Neural cell (in vitro differentiated cells): Measurements from ENCODE around the gene ELF1. TPM values are rescaled to one million over a fixed set of nuclear protein-coding genes. Genes with fewer than 3 reads are reported as not detected.

ENCODE experiments used
- H2AFZ ChIP-seq: fragments of 200-600, 300-800 bp; sonication (generic), shearing (Covaris generic); 2 replicates; pipeline ENCODE4 v1.6.0; 2014; ENCODE audit warnings: low read depth, mild to moderate bottlenecking, antibody characterized with exemption, low read length, moderate library complexity
- H3F3A ChIP-seq: fragments of 200-600 bp; shearing (Covaris generic); 2 replicates; pipeline ENCODE4 v1.6.1; 2016; ENCODE audit warnings: mild to moderate bottlenecking, moderate library complexity, mixed read lengths, antibody characterized with exemption, low read length; ENCODE audit not compliant: insufficient read depth, poor library complexity, severe bottlenecking
- H3K27ac ChIP-seq: fragments of 200-600, 300-800 bp; sonication (generic), shearing (Covaris generic); 2 replicates; pipeline ENCODE4 v1.5.1; 2014; ENCODE audit warnings: mild to moderate bottlenecking, low read length, moderate library complexity
- H3K27me3 ChIP-seq: fragments of 300-800, 200-600 bp; sonication (generic), shearing (Covaris generic); 2 replicates; pipeline ENCODE4 v1.6.0; 2014; ENCODE audit warnings: mild to moderate bottlenecking, low read depth, low read length, moderate library complexity; ENCODE audit not compliant: insufficient read depth
- H3K36me3 ChIP-seq: fragments of 300-800, 200-600 bp; sonication (generic), shearing (Covaris generic); 2 replicates; pipeline ENCODE4 v1.5.1; 2014; ENCODE audit warnings: mild to moderate bottlenecking, antibody characterized with exemption, low read length, moderate library complexity; ENCODE audit not compliant: insufficient read depth
- H3K4me2 ChIP-seq: fragments of 300-800, 200-600 bp; sonication (generic), shearing (Covaris generic); 2 replicates; pipeline ENCODE4 v1.6.0; 2014; ENCODE audit warnings: mild to moderate bottlenecking, low read length
- H3K4me3 ChIP-seq: fragments of 300-800, 200-600 bp; sonication (generic), shearing (Covaris generic); 2 replicates; pipeline ENCODE4 v1.5.1; 2014; ENCODE audit warnings: mild to moderate bottlenecking, low read length, moderate library complexity
- H3K79me2 ChIP-seq: fragments of 200-600 bp; shearing (Covaris generic); replicated peaks from 2 replicates; pipeline ENCODE4 v1.6.0; 2014; ENCODE audit warnings: mild to moderate bottlenecking, low read length, moderate library complexity; ENCODE audit not compliant: insufficient read depth
- H3K9ac ChIP-seq: fragments of 300-800, 200-600 bp; sonication (generic), shearing (Covaris generic); 2 replicates; pipeline ENCODE4 v1.6.1; 2016; ENCODE audit warnings: mild to moderate bottlenecking, low read length, mixed read lengths
- H3K9me2 ChIP-seq: fragments of 200-600 bp; shearing (Covaris generic); 2 replicates; pipeline ENCODE4 v1.6.1; 2016; ENCODE audit warnings: mild to moderate bottlenecking, low read length, mixed read lengths; ENCODE audit not compliant: insufficient read depth
- H3K9me3 ChIP-seq: fragments of 200-600, 300-800 bp; sonication (generic), shearing (Covaris generic); 2 replicates; pipeline ENCODE4 v1.6.1; 2016; ENCODE audit warnings: mild to moderate bottlenecking, mixed run types, low read length, moderate library complexity, mixed read lengths
- H4K20me1 ChIP-seq: fragments of 200-600 bp; shearing (Covaris generic); 2 replicates; pipeline ENCODE4 v1.6.1; 2016; ENCODE audit warnings: mild to moderate bottlenecking, mixed run types; ENCODE audit not compliant: insufficient read depth
- CTCF ChIP-seq: fragments of 450-650 bp; IDR thresholded peaks from 2 replicates; pipeline ENCODE4 v1.5.1; 2014; ENCODE audit warnings: antibody characterized with exemption, mild to moderate bottlenecking, moderate library complexity; ENCODE audit not compliant: poor library complexity, severe bottlenecking
- EP300 ChIP-seq: fragments of 450-650 bp; conservative IDR thresholded peaks from 2 replicates; pipeline ENCODE4 v1.6.1; 2014; ENCODE audit warnings: antibody characterized with exemption, mild to moderate bottlenecking, moderate library complexity; ENCODE audit not compliant: poor library complexity, severe bottlenecking
- EZH2 ChIP-seq: fragments of 200-600, 300-800 bp; shearing (Covaris generic), sonication (generic); IDR thresholded peaks from 2 replicates; pipeline ENCODE4 v1.6.1; 2014; ENCODE audit warnings: antibody characterized with exemption, low read length, borderline replicate concordance, mild to moderate bottlenecking; ENCODE audit not compliant: insufficient read depth, poor library complexity, severe bottlenecking
- MXI1 ChIP-seq: fragments of 450-650 bp; conservative IDR thresholded peaks from 2 replicates; pipeline ENCODE4 v1.6.1; 2014; ENCODE audit warnings: antibody characterized with exemption, mild to moderate bottlenecking; ENCODE audit not compliant: poor library complexity, severe bottlenecking
- POLR2AphosphoS5 ChIP-seq: IDR thresholded peaks from 2 replicates; pipeline ENCODE4 v1.6.1; 2012
- RAD21 ChIP-seq: fragments of 450-650 bp; conservative IDR thresholded peaks from 2 replicates; pipeline ENCODE4 v1.6.1; 2014; ENCODE audit warnings: antibody characterized with exemption, mild to moderate bottlenecking, moderate library complexity
- REST ChIP-seq: IDR thresholded peaks from 2 replicates; pipeline ENCODE4 v1.6.1; 2012; ENCODE audit warnings: borderline replicate concordance
- SMC3 ChIP-seq: fragments of 450-650 bp; conservative IDR thresholded peaks from 2 replicates; pipeline ENCODE4 v1.6.1; 2014; ENCODE audit warnings: antibody characterized with exemption, mild to moderate bottlenecking, moderate library complexity; ENCODE audit not compliant: poor library complexity
- TAF1 ChIP-seq: IDR thresholded peaks from 2 replicates; pipeline ENCODE4 v1.6.1; 2012; ENCODE audit warnings: low read depth
- polyA plus RNA-seq: library from polyadenylated mRNA; depleted of rRNA; stranded (reverse); fragments of >200 nt; gene quantifications from 2 replicates; pipeline ENCODE4 v1.2.3, GENCODE V29; 2014

The ELF1 gene
- polyA plus RNA-seq, 1 donor from 2014 or later, result 2.0 TPM

DNA sequence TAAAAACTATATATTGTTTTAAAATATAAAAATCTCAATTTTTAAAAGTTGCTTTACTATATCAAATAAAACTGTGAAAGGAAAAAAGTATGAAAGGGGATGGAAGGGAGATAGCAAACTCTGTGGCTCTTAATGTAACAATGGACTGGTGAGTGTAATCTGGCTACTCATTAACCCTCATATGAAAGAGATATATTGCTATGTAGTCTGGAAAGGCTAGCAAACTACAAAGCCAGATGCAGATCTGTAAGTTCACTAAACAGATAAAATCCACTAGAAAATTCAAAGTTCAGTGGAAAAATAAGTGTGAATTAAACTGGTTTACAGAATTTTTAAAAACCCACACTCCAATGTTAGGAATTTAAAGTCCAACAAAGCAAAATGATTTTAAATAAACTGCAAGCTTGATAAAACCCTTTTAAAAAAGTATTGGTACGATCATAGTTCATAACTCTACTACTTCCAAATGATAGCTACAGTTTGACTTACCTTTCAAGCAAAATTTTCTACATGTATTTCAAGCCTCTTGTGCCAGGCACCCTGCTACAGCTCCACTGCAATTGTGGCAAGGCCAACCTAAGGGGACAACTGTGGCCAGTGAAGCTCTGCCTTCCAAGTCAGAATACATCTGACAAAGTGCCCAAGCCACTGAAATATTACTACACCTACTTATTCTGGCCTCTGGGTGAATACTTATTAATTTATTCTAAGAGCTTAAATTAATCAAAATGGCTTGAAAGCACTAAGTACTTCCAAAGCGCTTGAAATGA is 647 bp upstream of the ELF1 start:
- Histone ChIP-seq H3K9me3 (no peaks in the 10 kb centered on the region), H3K4me3 (no peak overlapping the region), H2AFZ (no peak overlapping the region), H3K4me2 (no peak overlapping the region), H3K9me2 (no peaks in the 10 kb centered on the region), H3K27ac (no peak overlapping the region), H3K79me2 (no peaks in the 10 kb centered on the region), H3F3A (no peaks in the 10 kb centered on the region), H3K27me3 (no peaks in the 10 kb centered on the region), H3K36me3 (no peaks in the 10 kb centered on the region), H3K9ac (no peak overlapping the region), H4K20me1 (no peaks in the 10 kb centered on the region)
- TF ChIP-seq CTCF (no peak), RAD21 (no peak), SMC3 (no peak), MXI1 (no peak), REST (no peak), POLR2AphosphoS5 (no peak), EZH2 (no peak), TAF1 (no peak), EP300 (no peak)

- Histone ChIP-seq H3K4me2 (no peak overlapping the region), H3K79me2 (no peaks in the 10 kb centered on the region), H3K4me3 (no peak overlapping the region), H3K36me3 (no peaks in the 10 kb centered on the region), H3K27ac (no peak overlapping the region), H4K20me1 (no peaks in the 10 kb centered on the region), H3F3A (no peaks in the 10 kb centered on the region), H3K9me3 (no peaks in the 10 kb centered on the region), H3K9me2 (no peaks in the 10 kb centered on the region), H3K9ac (no peak overlapping the region), H3K27me3 (no peaks in the 10 kb centered on the region), H2AFZ (no peak overlapping the region)
- TF ChIP-seq RAD21 (no peak), EZH2 (no peak), POLR2AphosphoS5 (no peak), CTCF (no peak), MXI1 (no peak), SMC3 (no peak), TAF1 (no peak), REST (no peak), EP300 (no peak)
Observed at GRCh38 chr13:41018602-41018948, 541 bp downstream of the ELF1 start.
